ENCODE data around the gene POLR3GL.

GRCh38 chr1:145926686-145927062 is 37.8 kb upstream of the POLR3GL start:
- TF ChIP-seq POLR2AphosphoS5 (IDR thresholded peaks at IDR 0.05; ENCODE audit: low read length) = no peak
- TF ChIP-seq POLR2A (IDR thresholded peaks at IDR 0.05; ENCODE audit: low read depth, low read length) = no peak
- no peak for TF ChIP-seq SMARCA5 (IDR thresholded peaks at IDR 0.05)
- TF ChIP-seq FOS (IDR thresholded peaks at IDR 0.05; ENCODE audit: borderline replicate concordance, extremely low read depth, insufficient read length) = no peak
- TF ChIP-seq, protein P1, sequence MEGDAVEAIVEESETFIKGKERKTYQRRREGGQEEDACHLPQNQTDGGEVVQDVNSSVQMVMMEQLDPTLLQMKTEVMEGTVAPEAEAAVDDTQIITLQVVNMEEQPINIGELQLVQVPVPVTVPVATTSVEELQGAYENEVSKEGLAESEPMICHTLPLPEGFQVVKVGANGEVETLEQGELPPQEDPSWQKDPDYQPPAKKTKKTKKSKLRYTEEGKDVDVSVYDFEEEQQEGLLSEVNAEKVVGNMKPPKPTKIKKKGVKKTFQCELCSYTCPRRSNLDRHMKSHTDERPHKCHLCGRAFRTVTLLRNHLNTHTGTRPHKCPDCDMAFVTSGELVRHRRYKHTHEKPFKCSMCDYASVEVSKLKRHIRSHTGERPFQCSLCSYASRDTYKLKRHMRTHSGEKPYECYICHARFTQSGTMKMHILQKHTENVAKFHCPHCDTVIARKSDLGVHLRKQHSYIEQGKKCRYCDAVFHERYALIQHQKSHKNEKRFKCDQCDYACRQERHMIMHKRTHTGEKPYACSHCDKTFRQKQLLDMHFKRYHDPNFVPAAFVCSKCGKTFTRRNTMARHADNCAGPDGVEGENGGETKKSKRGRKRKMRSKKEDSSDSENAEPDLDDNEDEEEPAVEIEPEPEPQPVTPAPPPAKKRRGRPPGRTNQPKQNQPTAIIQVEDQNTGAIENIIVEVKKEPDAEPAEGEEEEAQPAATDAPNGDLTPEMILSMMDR (IDR thresholded peaks at IDR 0.05 in 2 of 3, conservative IDR thresholded peaks at IDR 0.05 in 1 of 3; ENCODE audit: control insufficient read depth in 2 of 3, extremely low read depth in 1 of 3, insufficient read depth in 1 of 3, low read depth in 3 of 3, low read length in 3 of 3) = no peak
- no peak for TF ChIP-seq RBBP5 (conservative IDR thresholded peaks at IDR 0.05)
- no peak for TF ChIP-seq HDAC6 (IDR thresholded peaks at IDR 0.05; ENCODE audit: unreplicated experiment)
- no peak for TF ChIP-seq NR2C2 (IDR thresholded peaks at IDR 0.05; ENCODE audit: borderline replicate concordance, control insufficient read depth, insufficient read length, low read depth)

All from GM12878 (cell line).